ENCODE measurements around the gene CCDC185. TPM values are rescaled to one million over a fixed set of nuclear protein-coding genes. Genes with fewer than 3 reads are reported as not detected.

CCDC185 gene
- total and polyA plus RNA-seq, 3 donors from 2014 or later: 17.2 to 64.8 (median 29.8) TPM

- 73 to 78% methylated on average over 7 of the region's 7 CpGs for WGBS, 2 donors
- H3K4me3 ChIP-seq: no peak overlapping the region
- DNase-seq: no peak
- H3K27me3 ChIP-seq: no peaks in the 10 kb centered on the region
- H3K36me3 ChIP-seq (ENCODE audit: low read depth, missing control alignments): no peaks in the 10 kb centered on the region
- TF ChIP-seq CTCF (IDR thresholded peaks at IDR 0.05) (no peak), POLR2A (IDR thresholded peaks at IDR 0.05) (no peak)
- H3K9me3 ChIP-seq: no peaks in the 10 kb centered on the region
- no peaks in the 10 kb centered on the region for H3K4me1 ChIP-seq
- no peak overlapping the region for H3K27ac ChIP-seq
- intact Hi-C loops (cut with DNase I; ENCODE audit: low total_unique reads): no loop called here
Measured at GRCh38 chr1:223417903-223418663, 24.9 kb downstream of the CCDC185 start.

DNA sequence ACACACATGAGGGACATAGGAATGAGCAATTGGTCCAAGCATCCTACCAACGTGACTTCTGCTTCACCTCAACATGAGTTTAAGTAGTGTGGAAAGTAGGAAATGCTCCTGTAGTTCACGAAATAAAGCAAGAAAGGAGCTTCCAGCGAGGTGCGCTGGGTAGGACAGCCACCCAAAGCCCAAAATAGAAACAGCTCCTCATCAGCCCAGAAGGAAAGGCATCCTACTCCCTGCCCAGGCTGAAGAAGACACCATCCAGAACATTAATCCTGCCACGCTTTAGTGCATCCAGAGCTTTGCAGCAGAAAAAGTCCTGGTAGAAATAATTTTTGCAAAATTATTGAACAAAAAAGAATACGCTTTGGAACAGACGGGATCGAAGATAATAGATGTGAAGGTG is 25.9 kb downstream of the CCDC185 start:
- whole genome bisulfite sequencing, 2 donors: 78 to 82% methylated on average over 8 of the region's 8 CpGs
- intact Hi-C loops (cut with DNase I; ENCODE audit: low total_unique reads): no loop called here
- Histone ChIP-seq H3K4me1 (no peaks in the 10 kb centered on the region), H3K27ac (no peak overlapping the region), H3K9me3 (no peaks in the 10 kb centered on the region), H3K4me3 (no peak overlapping the region), H3K36me3 (ENCODE audit: low read depth, missing control alignments) (no peaks in the 10 kb centered on the region), H3K27me3 (no peaks in the 10 kb centered on the region)
- TF ChIP-seq POLR2A (IDR thresholded peaks at IDR 0.05) (no peak), CTCF (IDR thresholded peaks at IDR 0.05) (no peak)
- DNase-seq: no peak

- WGBS, 2 donors: 68 to 81% methylated on average over 10 of the region's 10 CpGs
- intact Hi-C loops (cut with DNase I; ENCODE audit: low total_unique reads): no loop called here
- DNase-seq: no peak
Measured at GRCh38 chr1:223419561-223419960, 26.3 kb downstream of the CCDC185 start.

GRCh38 chr1:223421025-223421424 is 27.8 kb downstream of the CCDC185 start:
- no peaks in the 10 kb centered on the region for H3K4me1 ChIP-seq
- 29 to 53% methylated on average over 1 of the region's 1 CpG for WGBS, 2 donors
- peak; percentile 26 for DNase-seq

More at GRCh38 chr1:223419561-223419960, 26.3 kb downstream of the CCDC185 start:
- Histone ChIP-seq H3K4me3 (no peak overlapping the region), H3K27me3 (no peaks in the 10 kb centered on the region), H3K36me3 (ENCODE audit: low read depth, missing control alignments) (no peaks in the 10 kb centered on the region), H3K4me1 (no peaks in the 10 kb centered on the region), H3K27ac (no peak overlapping the region), H3K9me3 (no peaks in the 10 kb centered on the region)
- TF ChIP-seq POLR2A (IDR thresholded peaks at IDR 0.05) (no peak), CTCF (IDR thresholded peaks at IDR 0.05) (no peak)

More at GRCh38 chr1:223421025-223421424, 27.8 kb downstream of the CCDC185 start:
- TF ChIP-seq CTCF (IDR thresholded peaks at IDR 0.05): no peak
- TF ChIP-seq POLR2A (IDR thresholded peaks at IDR 0.05): no peak
- H3K36me3 ChIP-seq (ENCODE audit: low read depth, missing control alignments): no peaks in the 10 kb centered on the region
- H3K9me3 ChIP-seq: no peaks in the 10 kb centered on the region
- intact Hi-C loops (cut with DNase I; ENCODE audit: low total_unique reads): no loop called here
- H3K27ac ChIP-seq: no peak overlapping the region
- H3K4me3 ChIP-seq: no peak overlapping the region
- no peaks in the 10 kb centered on the region for H3K27me3 ChIP-seq

Measured in testis (tissue), 3 donors.